SK-N-MC (cell line): Measurements from ENCODE around the gene HSD17B3.

Experiments used
- EZH2 ChIP-seq: fragments of 200-600 bp; sonication (generic); IDR thresholded peaks from one replicate; pipeline ENCODE4 v1.6.1; 2017; ENCODE audit warnings: antibody characterized with exemption
- FOXP2 ChIP-seq: optimal IDR thresholded peaks from 2 replicates; pipeline ENCODE3; 2011; ENCODE audit warnings: mild to moderate bottlenecking, moderate library complexity; ENCODE audit not compliant: insufficient read depth; ENCODE audit errors: extremely low read length, control extremely low read depth

GRCh38 chr9:96203867-96204501, 98.0 kb downstream of the HSD17B3 start:
- no peak for TF ChIP-seq FOXP2
- TF ChIP-seq EZH2, result no peak
